Lower leg skin (tissue), 4 donors: Measurements from ENCODE around the gene STRN. TPM values are rescaled to one million over a fixed set of nuclear protein-coding genes. Genes with fewer than 3 reads are reported as not detected.

Experiments used
- DNase-seq, 2 donors: peaks; one replicate each; pipeline ENCODE4 v3.0.0-alpha.2; 2019; ENCODE audit warnings: low spot score in 2 of 2
- H3K4me3 ChIP-seq: fragments of 200-600 bp; sonication (generic); 2 replicates; pipeline ENCODE4 v1.5.1; 2017; ENCODE audit warnings: mild to moderate bottlenecking, low read depth; ENCODE audit not compliant: poor library complexity, severe bottlenecking
- CTCF ChIP-seq, 3 donors: fragments of 450-650 bp; IDR thresholded peaks; one replicate each; pipeline ENCODE4 v1.5.1; 2016; ENCODE audit warnings: antibody characterized with exemption in 3 of 3, mild to moderate bottlenecking in 3 of 3, moderate library complexity in 2 of 3
- POLR2A ChIP-seq, 2 donors: fragments of 450-650 bp; IDR thresholded peaks; one replicate each; pipeline ENCODE4 v1.6.1; 2016 to 2017; ENCODE audit warnings: antibody characterized with exemption in 2 of 2, mild to moderate bottlenecking in 1 of 2, moderate library complexity in 1 of 2
- WGBS, 2 donors: methylation state at CpG; one replicate each; pipeline ENCODE4 v1.1.5; 2018; 5-methylcytosine and 5-hydroxymethylcytosine counted together
- intact Hi-C: fragments of 100-400 bp; cut with DNase I; formaldehyde crosslinking; loops from one replicate; pipeline ENCODE4 v1.15.0; 2023; ENCODE audit warnings: low total_unique reads
- total RNA-seq, 4 donors: library from RNA; depleted of rRNA; stranded (reverse); fragments of >200 nt; gene quantifications; one replicate each; pipeline ENCODE4 v1.1.0, GENCODE V29; 2016

Gene STRN
- total RNA-seq: 10 to 100 TPM; 34.4 to 41.9 (median 37.9) TPM

- WGBS, 2 donors: 0 to 1% methylated on average over 20 of the region's 91 CpGs
- TF ChIP-seq POLR2A (IDR thresholded peaks at IDR 0.05) (peak in 1 of 2 donors; percentile 44), CTCF (IDR thresholded peaks at IDR 0.05) (no peak)
- intact Hi-C loops: no loop called here
Observed at GRCh38 chr2:36966370-36967235, at the start of gene STRN. STRN (minus strand) TSS chr2:36966536; CDS start chr2:36966463, 73 bp downstream.

GRCh38 chr2:37013315-37013641 is 46.9 kb upstream of the STRN start:
- no peak for DNase-seq
- intact Hi-C loops: no loop called here
- TF ChIP-seq CTCF (IDR thresholded peaks at IDR 0.05): no peak
- WGBS, 2 donors: 96% methylated on average over 4 of the region's 4 CpGs
- no peak overlapping the region for H3K4me3 ChIP-seq

More at GRCh38 chr2:36966370-36967235, at the start of gene STRN:
- peak; percentile 95 to 99 for DNase-seq
- H3K4me3 ChIP-seq: peak within 1 kb of the TSS; percentile 91

- WGBS, 2 donors: 86 to 90% methylated on average over 5 of the region's 5 CpGs
- DNase-seq: no peak
Observed at GRCh38 chr2:37011130-37011529, 44.8 kb upstream of the STRN start.

GRCh38 chr2:37005118-37005868 is 39.0 kb upstream of the STRN start:
- no peak for TF ChIP-seq POLR2A (IDR thresholded peaks at IDR 0.05)
- TF ChIP-seq CTCF (IDR thresholded peaks at IDR 0.05): no peak
- no peak for DNase-seq
- WGBS, 2 donors: 70 to 76% methylated on average over 8 of the region's 8 CpGs
- H3K4me3 ChIP-seq: no peak overlapping the region
- intact Hi-C loops: loop anchor here (10.0 kb wide), 1 partner anchor 220 kb away; no protein-coding TSS in a partner anchor

More at GRCh38 chr2:37011130-37011529, 44.8 kb upstream of the STRN start:
- intact Hi-C loops: no loop called here
- no peak overlapping the region for H3K4me3 ChIP-seq
- TF ChIP-seq POLR2A (IDR thresholded peaks at IDR 0.05): no peak
- no peak for TF ChIP-seq CTCF (IDR thresholded peaks at IDR 0.05)

GRCh38 chr2:37000988-37001556 is 34.7 kb upstream of the STRN start:
- H3K4me3 ChIP-seq: no peak overlapping the region
- intact Hi-C loops: loop anchor here (10.0 kb wide), 1 partner anchor 216 kb away; no protein-coding TSS in a partner anchor
- WGBS, 2 donors: 83 to 94% methylated on average over 2 of the region's 2 CpGs
- TF ChIP-seq CTCF (IDR thresholded peaks at IDR 0.05) (no peak), POLR2A (IDR thresholded peaks at IDR 0.05) (no peak)
- DNase-seq: no peak
